ENCODE results near the gene UHMK1.

GRCh38 chr1:162571696-162572095, 74.1 kb downstream of the UHMK1 start:
- no peak for TF ChIP-seq CTCF (IDR thresholded peaks at IDR 0.05)
- no peak for TF ChIP-seq POLR2A (IDR thresholded peaks at IDR 0.05)
